ENCODE measurements around the gene LCE4A. TPM values are rescaled to one million over a fixed set of nuclear protein-coding genes. Genes with fewer than 3 reads are reported as not detected.

The LCE4A gene
- total and polyA plus RNA-seq, 2 experiments from 2014 or later, result not detected

DNA sequence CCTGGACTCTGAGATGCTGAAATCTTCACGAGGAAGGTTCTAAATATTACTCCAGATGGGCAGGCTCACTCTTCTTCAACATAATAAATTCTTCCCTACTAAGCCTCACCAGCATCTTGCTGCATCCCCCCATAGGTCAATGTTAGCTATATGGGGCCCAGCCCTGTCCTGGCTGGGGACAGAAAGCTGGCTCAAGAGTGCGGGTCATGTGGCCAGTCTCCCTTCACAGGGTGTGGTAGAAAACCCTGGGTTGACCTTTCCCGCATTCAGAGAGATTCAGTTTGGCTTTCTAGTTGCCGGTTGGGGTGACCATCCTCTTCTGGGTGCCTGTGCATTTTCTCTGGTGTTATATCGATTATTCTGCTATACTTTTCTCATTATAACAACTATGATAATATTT is 30.0 kb downstream of the LCE4A start:
- Histone ChIP-seq H3K4me1 (ENCODE audit: insufficient read depth) (peaks cover 8% of the 10 kb centered on the region; the same call in 1 of the 2 replicates), H3K9me2 (ENCODE audit: insufficient read depth) (peaks cover 15% of the 10 kb centered on the region), H3K27ac (ENCODE audit: low read depth) (no peak overlapping the region), H3F3A (replicated peaks; ENCODE audit: low read depth) (no peaks in the 10 kb centered on the region), H3K79me2 (replicated peaks; ENCODE audit: insufficient read depth) (no peaks in the 10 kb centered on the region), H4K20me1 (replicated peaks; ENCODE audit: insufficient read depth) (no peaks in the 10 kb centered on the region), H2AFZ (no peak overlapping the region), H3K4me3 (no peak overlapping the region), H3K27me3 (ENCODE audit: insufficient read depth) (no peaks in the 10 kb centered on the region), H3K4me2 (no peak overlapping the region), H3K36me3 (ENCODE audit: insufficient read depth) (no peaks in the 10 kb centered on the region)
- Mint-ChIP-seq H3K36me3 (ENCODE audit: low read depth) (no peaks in the 10 kb centered on the region), H3K4me3 (no peak overlapping the region; the same call in 2 of the 3 replicates), H3K4me1 (peaks cover 4% of the 10 kb centered on the region; the same call in 2 of the 3 replicates), H3K27me3 (ENCODE audit: insufficient read depth, low read depth, poor library complexity) (peaks cover 6% of the 10 kb centered on the region), H3K27ac (no peak overlapping the region), H3K9me3 (no peaks in the 10 kb centered on the region; the same call in 2 of the 3 replicates)
- no peak for DNase-seq (ENCODE audit: low spot score)
- no peak for ATAC-seq
- TF ChIP-seq ZNF114 (CRISPR knock-in tag; IDR thresholded peaks at IDR 0.05) (no peak), NANOG (IDR thresholded peaks at IDR 0.05; ENCODE audit: borderline replicate concordance) (no peak), EZH2phosphoT487 (IDR thresholded peaks at IDR 0.05; ENCODE audit: unreplicated experiment) (no peak), JUNB (IDR thresholded peaks at IDR 0.05; ENCODE audit: unreplicated experiment) (no peak)
- TF ChIP-seq, protein P1, sequence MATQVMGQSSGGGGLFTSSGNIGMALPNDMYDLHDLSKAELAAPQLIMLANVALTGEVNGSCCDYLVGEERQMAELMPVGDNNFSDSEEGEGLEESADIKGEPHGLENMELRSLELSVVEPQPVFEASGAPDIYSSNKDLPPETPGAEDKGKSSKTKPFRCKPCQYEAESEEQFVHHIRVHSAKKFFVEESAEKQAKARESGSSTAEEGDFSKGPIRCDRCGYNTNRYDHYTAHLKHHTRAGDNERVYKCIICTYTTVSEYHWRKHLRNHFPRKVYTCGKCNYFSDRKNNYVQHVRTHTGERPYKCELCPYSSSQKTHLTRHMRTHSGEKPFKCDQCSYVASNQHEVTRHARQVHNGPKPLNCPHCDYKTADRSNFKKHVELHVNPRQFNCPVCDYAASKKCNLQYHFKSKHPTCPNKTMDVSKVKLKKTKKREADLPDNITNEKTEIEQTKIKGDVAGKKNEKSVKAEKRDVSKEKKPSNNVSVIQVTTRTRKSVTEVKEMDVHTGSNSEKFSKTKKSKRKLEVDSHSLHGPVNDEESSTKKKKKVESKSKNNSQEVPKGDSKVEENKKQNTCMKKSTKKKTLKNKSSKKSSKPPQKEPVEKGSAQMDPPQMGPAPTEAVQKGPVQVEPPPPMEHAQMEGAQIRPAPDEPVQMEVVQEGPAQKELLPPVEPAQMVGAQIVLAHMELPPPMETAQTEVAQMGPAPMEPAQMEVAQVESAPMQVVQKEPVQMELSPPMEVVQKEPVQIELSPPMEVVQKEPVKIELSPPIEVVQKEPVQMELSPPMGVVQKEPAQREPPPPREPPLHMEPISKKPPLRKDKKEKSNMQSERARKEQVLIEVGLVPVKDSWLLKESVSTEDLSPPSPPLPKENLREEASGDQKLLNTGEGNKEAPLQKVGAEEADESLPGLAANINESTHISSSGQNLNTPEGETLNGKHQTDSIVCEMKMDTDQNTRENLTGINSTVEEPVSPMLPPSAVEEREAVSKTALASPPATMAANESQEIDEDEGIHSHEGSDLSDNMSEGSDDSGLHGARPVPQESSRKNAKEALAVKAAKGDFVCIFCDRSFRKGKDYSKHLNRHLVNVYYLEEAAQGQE (IDR thresholded peaks at IDR 0.05; ENCODE audit: unreplicated experiment), result no peak
- TF ChIP-seq, protein P2, sequence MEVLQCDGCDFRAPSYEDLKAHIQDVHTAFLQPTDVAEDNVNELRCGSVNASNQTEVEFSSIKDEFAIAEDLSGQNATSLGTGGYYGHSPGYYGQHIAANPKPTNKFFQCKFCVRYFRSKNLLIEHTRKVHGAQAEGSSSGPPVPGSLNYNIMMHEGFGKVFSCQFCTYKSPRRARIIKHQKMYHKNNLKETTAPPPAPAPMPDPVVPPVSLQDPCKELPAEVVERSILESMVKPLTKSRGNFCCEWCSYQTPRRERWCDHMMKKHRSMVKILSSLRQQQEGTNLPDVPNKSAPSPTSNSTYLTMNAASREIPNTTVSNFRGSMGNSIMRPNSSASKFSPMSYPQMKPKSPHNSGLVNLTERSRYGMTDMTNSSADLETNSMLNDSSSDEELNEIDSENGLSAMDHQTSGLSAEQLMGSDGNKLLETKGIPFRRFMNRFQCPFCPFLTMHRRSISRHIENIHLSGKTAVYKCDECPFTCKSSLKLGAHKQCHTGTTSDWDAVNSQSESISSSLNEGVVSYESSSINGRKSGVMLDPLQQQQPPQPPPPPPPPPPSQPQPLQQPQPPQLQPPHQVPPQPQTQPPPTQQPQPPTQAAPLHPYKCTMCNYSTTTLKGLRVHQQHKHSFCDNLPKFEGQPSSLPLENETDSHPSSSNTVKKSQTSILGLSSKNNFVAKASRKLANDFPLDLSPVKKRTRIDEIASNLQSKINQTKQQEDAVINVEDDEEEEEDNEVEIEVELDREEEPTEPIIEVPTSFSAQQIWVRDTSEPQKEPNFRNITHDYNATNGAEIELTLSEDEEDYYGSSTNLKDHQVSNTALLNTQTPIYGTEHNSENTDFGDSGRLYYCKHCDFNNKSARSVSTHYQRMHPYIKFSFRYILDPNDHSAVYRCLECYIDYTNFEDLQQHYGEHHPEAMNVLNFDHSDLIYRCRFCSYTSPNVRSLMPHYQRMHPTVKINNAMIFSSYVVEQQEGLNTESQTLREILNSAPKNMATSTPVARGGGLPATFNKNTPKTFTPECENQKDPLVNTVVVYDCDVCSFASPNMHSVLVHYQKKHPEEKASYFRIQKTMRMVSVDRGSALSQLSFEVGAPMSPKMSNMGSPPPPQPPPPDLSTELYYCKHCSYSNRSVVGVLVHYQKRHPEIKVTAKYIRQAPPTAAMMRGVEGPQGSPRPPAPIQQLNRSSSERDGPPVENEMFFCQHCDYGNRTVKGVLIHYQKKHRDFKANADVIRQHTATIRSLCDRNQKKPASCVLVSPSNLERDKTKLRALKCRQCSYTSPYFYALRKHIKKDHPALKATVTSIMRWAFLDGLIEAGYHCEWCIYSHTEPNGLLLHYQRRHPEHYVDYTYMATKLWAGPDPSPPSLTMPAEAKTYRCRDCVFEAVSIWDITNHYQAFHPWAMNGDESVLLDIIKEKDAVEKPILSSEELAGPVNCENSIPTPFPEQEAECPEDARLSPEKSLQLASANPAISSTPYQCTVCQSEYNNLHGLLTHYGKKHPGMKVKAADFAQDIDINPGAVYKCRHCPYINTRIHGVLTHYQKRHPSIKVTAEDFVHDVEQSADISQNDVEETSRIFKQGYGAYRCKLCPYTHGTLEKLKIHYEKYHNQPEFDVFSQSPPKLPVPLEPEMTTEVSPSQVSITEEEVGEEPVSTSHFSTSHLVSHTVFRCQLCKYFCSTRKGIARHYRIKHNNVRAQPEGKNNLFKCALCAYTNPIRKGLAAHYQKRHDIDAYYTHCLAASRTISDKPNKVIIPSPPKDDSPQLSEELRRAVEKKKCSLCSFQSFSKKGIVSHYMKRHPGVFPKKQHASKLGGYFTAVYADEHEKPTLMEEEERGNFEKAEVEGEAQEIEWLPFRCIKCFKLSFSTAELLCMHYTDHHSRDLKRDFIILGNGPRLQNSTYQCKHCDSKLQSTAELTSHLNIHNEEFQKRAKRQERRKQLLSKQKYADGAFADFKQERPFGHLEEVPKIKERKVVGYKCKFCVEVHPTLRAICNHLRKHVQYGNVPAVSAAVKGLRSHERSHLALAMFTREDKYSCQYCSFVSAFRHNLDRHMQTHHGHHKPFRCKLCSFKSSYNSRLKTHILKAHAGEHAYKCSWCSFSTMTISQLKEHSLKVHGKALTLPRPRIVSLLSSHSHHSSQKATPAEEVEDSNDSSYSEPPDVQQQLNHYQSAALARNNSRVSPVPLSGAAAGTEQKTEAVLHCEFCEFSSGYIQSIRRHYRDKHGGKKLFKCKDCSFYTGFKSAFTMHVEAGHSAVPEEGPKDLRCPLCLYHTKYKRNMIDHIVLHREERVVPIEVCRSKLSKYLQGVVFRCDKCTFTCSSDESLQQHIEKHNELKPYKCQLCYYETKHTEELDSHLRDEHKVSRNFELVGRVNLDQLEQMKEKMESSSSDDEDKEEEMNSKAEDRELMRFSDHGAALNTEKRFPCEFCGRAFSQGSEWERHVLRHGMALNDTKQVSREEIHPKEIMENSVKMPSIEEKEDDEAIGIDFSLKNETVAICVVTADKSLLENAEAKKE (CRISPR knock-in tag; IDR thresholded peaks at IDR 0.05), result no peak

All from GM23338 (cell line).